ENCODE data around the gene ENTPD2.
A peak's percentile ranks its signal among the peaks of the same experiment; 100 is the strongest.
"Not testable (repeated sequence)": the region's sequence is repeated elsewhere in the genome, so short reads cannot be mapped to it uniquely, and the experiment has no call there.

Gene ENTPD2

DNA sequence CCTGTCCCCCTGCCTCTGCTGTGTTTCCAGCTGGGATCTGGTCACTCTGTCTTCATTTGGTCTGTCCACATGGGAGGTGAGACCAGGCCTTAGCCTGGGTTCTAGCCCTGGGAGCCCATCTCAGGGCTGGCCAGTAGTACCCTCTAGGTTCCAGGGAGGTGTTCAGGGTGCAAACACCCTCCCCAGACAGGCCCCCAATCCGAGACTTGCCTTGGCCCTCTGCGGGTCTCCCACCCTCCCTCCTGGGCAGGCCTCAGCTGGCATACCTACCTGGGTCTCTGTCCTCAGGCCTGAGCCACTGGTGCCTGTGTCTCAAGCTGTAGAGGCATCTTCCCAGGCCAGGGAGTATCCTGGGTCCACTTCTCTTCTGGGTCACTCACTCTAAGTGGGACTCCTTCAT, 17.4 kb upstream of the ENTPD2 start:
- Mint-ChIP-seq H3K4me3 (peak overlapping the region; percentile 78), H3K27me3 (no peaks in the 10 kb centered on the region), H3K4me1 (ENCODE audit: low read depth) (peaks cover 9% of the 10 kb centered on the region), H3K9me3 (ENCODE audit: low read depth) (no peaks in the 10 kb centered on the region), H3K36me3 (no peaks in the 10 kb centered on the region), H3K27ac (no peak overlapping the region)

DNA sequence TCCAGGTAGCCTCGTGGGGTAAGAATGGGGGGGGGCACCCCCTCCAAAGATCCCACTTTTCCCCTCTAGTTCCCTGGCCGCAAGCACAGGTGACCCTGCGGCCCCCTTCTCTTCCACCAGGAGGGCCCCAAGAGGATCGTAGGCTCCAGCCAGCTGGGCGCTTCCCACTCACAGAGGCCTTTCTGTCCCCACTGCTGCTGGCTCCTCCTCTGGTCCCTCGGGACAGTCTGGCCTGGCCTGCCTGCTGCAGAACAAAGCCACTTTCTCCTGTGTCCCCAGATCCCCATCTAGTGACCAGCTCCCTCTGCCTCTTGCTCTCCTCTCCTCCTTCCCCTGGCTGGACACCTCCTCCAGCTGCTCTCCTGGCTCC, 17.0 kb upstream of the ENTPD2 start:
- H3K27me3 Mint-ChIP-seq: no peaks in the 10 kb centered on the region

DNA sequence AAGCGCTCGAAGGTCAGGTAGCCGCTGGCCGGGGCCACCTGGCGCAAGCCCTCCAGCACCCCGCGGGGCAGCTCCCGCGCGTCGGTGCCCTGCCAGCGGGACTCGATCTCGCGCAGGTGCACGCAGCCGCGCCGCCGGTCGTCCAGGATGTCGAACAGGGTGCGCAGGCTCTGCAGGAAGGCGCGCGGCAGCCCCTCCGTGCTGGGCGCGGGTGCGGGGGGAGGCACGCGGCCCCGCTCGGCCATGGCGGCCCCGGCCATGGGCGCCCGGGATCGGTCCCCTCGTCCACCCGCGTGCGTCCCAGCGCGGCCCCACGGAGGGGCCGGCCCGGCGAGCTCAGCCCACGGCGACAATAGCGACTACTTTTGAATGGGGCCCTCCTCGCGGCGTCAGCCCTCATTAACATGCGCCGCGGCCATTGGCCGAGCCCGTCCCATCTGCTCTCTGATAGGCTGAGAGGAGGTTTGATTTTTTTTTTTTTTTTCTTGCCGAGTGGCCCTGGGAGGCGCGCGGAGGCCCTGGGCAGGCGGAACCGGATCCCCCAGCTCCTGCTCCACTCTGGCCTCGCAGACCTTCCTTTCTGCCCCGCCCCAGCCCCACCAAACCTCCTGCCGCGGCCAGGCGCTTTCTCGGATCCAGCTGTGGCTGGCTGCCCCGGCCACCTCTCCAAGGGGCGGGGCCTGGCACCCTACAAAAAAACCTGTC, 16.5 kb upstream of the ENTPD2 start, which contains the start of gene SAPCD2:
TSS of gene SAPCD2 (minus strand) at position 357 of the 705 bp plus-strand sequence. CDS start at position 260, 97 bp downstream.
- Mint-ChIP-seq H3K27me3 (no peaks in the 10 kb centered on the region), H3K27ac (no peak within 1 kb of the TSS), H3K9me3 (ENCODE audit: low read depth) (no peaks in the 10 kb centered on the region)

More for the DNA sequence above, 17.0 kb upstream of the ENTPD2 start:
- Mint-ChIP-seq H3K36me3 (no peaks in the 10 kb centered on the region), H3K27ac (no peak overlapping the region), H3K4me1 (ENCODE audit: low read depth) (peaks cover 9% of the 10 kb centered on the region), H3K4me3 (peak overlapping the region; percentile 78), H3K9me3 (ENCODE audit: low read depth) (no peaks in the 10 kb centered on the region)

DNA sequence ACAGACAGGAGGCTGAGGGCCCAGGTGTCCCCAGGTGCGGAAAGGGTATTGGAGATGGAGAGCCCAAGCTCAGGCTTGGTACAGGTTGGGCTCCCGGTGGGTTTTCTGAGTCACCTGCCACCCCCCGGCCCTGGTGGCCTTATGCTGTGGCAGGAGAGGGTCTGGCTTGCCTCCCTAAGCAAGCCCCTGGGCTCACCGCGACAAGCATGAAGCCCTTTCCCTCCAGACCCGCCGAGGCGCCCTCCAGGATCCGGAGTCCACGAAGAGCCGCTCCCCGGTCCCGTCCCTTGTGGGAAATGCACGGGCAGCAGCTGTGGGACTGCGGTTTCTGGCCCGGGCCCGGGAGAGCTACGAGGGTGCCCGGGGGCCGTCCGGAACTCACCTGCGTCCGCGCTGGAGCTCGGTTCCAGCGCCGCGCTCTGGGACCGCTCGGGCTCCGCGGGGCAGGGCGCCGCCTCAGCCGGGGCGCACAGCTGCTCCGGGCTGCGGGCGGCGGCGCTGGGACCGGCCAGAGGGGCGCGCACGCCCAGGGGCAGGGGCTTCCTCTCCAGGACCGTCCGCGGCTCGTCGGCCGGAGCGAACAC, 15.7 kb upstream of the ENTPD2 start:
- H3K27ac Mint-ChIP-seq: no peak overlapping the region
- H3K4me3 Mint-ChIP-seq: peak overlapping the region; percentile 38
- H3K4me1 Mint-ChIP-seq (ENCODE audit: low read depth): peaks cover 9% of the 10 kb centered on the region
- no peaks in the 10 kb centered on the region for H3K36me3 Mint-ChIP-seq
- H3K9me3 Mint-ChIP-seq (ENCODE audit: low read depth): no peaks in the 10 kb centered on the region
- no peaks in the 10 kb centered on the region for H3K27me3 Mint-ChIP-seq

More for the DNA sequence above, 16.5 kb upstream of the ENTPD2 start, which contains the start of gene SAPCD2:
- Mint-ChIP-seq H3K4me3 (peak within 1 kb of the TSS; percentile 78), H3K36me3 (no peaks in the 10 kb centered on the region), H3K4me1 (ENCODE audit: low read depth) (peaks cover 9% of the 10 kb centered on the region)

DNA sequence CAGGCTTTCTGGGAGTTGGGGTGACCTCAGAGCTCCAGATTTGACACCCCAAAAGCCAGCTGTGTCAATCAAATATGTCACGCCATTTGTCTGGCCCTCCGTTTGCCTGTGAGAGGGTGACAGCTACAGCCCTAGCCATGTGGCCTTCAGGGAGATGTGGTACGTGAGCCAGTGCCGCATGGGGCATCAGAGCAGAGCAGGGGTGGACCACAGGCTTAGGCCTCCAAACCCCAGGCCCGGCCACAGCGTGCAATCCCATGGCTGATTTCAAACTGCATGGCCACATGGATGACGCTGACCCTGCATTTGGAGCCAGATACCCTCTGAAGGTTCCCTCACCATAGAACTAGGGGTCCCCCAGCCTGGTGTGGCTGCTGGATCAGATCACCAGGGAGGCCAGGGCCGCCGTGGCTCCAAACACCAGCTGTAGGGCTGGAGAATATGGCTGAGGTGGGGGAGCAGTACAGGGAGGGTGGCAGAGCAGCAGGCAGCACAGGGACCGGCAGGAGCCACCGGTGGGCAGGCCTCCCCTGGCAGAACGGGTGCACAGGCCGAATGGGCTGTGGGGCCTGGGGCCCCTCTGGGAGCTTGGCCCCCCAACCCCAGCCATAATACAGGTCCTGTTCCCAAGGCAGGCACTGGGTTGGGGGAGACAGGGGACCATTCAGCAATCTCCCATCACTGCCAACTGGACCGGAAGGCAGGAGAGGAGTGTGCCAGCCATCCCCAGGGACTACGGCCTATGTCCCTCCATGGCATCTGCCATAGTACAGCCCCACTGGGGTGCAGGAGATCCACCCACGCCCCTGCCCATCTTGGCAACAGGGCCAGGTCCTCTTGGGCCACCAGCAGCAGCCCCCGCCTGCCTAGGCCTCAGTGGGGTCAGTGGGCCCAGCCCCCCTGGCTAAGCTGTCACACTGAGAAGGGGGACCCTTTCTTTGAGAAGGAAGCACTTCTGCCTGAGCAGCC, 15.0 kb upstream of the ENTPD2 start:
- no peaks in the 10 kb centered on the region for H3K36me3 Mint-ChIP-seq
- no peaks in the 10 kb centered on the region for H3K27me3 Mint-ChIP-seq
- peak overlapping the region; percentile 38 for H3K4me3 Mint-ChIP-seq
- peaks cover 9% of the 10 kb centered on the region for H3K4me1 Mint-ChIP-seq (ENCODE audit: low read depth)
- no peaks in the 10 kb centered on the region for H3K9me3 Mint-ChIP-seq (ENCODE audit: low read depth)
- no peak overlapping the region for H3K27ac Mint-ChIP-seq

DNA sequence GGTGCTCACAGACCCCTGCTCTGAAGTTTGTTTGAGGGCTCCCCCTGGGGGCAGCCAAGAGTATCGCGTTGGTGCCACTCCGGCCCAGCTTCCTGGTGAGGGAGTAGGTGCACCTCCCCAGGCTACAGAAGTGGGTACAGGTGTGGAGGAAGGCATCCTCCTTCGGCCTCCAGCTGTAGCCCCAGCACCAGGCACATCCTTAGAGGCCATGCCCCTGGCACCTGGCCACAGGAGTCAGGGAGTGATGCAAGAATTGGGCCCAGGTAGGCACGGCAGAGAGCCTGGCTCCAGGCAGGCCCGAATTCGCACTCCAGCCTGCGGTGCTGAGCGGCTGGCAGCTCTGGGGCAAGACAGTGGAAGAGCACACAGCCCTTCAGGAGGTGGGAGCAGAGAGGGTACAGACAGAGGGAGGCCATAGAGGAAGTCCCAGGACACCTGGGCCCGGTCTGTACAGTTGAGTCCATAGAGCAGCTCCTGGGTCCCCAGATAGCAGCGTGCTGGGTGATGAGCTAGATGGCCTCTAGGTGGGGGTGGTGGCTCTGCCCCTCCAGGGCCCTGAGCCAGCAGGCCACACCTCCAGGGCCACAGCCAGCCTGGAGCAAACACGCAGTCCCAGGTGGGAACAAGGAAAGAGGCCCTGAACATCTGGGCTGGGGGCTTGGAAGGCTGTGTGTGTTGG, 14.1 kb upstream of the ENTPD2 start:
- Mint-ChIP-seq H3K27me3 (no peaks in the 10 kb centered on the region), H3K36me3 (no peaks in the 10 kb centered on the region), H3K9me3 (ENCODE audit: low read depth) (no peaks in the 10 kb centered on the region), H3K4me1 (ENCODE audit: low read depth) (peaks cover 9% of the 10 kb centered on the region), H3K4me3 (peak overlapping the region; percentile 42), H3K27ac (no peak overlapping the region)

DNA sequence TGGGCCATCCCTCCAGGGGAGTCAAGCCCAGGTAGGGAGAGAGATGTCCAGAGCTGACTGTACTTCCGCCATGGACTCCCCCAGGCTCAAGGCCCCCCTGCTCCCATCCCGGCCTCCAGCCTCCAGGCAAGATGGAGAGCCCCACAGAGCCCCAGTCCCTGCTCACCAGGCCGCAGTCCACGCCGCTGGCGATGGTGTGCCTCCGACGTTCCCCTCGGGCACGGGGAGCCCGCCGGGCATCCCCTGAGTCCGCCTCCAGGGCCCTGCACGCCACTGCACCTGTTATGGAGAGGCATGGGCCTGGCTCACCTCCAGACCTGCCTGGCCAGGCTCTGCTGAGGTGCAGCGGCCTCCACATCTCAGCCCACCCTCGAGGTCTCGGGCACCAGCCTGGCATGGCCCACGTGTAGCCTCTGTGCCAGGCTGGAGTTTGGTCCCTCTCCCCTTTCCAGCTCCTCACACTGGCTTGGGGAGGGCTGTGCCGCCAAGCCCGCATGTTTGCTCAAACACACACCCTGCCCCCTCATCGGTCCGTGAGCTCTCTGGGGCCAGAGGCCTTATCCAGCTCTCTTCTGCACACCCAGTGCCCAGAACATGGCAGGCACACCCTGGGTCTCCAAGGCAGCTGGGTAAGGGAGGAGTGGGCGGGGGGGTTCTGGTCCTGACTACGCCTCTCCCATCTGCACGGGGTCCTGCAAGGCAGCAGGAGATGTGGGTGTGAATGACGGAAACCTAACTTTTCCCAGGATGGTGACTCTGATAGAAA, 12.4 kb upstream of the ENTPD2 start:
- H3K36me3 Mint-ChIP-seq: no peaks in the 10 kb centered on the region
- H3K9me3 Mint-ChIP-seq (ENCODE audit: low read depth): no peaks in the 10 kb centered on the region
- H3K4me1 Mint-ChIP-seq (ENCODE audit: low read depth): peaks cover 9% of the 10 kb centered on the region
- no peak overlapping the region for H3K4me3 Mint-ChIP-seq
- H3K27me3 Mint-ChIP-seq: no peaks in the 10 kb centered on the region
- no peak overlapping the region for H3K27ac Mint-ChIP-seq

DNA sequence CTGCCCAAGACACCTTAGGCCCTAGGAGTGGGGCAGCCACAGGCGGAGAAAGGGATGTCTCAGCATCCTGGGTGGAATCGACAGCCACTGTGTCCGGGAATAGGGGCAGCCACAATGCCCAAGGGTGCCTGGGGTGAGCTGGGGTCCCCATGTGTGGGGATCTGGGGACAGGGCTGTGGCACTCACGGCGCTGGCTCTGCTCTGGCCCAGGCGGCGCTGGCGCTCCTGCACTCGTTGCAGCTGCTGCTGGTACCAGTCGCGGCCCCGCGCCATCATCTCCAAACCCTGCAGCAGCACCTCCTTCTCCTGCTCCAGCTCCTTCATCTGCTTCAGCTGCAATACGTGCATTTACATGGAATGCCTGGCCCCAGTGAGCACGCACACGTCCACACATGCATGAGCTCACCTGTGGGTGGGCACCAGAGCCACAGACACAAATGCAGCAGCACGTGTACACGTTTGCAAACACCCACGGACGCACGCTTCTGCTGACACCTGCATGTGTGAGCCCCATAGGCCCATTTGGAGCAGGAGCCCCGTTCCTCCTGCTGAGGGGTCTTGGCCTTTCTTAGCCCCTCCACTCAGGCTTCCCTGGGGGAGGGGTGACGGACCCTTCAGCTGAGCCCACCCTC, 11.6 kb upstream of the ENTPD2 start:
- H3K9me3 Mint-ChIP-seq (ENCODE audit: low read depth): no peaks in the 10 kb centered on the region
- no peaks in the 10 kb centered on the region for H3K27me3 Mint-ChIP-seq
- H3K4me3 Mint-ChIP-seq: no peak overlapping the region
- H3K27ac Mint-ChIP-seq: no peak overlapping the region
- H3K36me3 Mint-ChIP-seq: no peaks in the 10 kb centered on the region
- peaks cover 4% of the 10 kb centered on the region for H3K4me1 Mint-ChIP-seq (ENCODE audit: low read depth)

DNA sequence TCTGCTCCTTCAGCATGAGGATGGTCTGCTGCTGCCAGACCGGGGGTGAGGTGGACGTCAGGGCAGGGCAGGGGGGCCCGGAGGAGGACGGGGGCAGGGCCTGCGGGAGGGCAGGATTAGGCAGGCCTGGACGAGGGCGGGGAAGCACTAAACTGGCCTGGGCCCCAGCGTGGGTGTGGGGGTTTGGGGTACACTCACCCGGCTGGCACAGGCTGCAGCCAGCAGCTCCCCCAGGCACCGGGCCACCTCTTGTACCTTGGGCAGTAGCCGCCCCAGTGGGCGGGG, 11.0 kb upstream of the ENTPD2 start:
- no peak overlapping the region for H3K4me3 Mint-ChIP-seq
- no peaks in the 10 kb centered on the region for H3K27me3 Mint-ChIP-seq
- H3K27ac Mint-ChIP-seq: no peak overlapping the region
- no peaks in the 10 kb centered on the region for H3K9me3 Mint-ChIP-seq (ENCODE audit: low read depth)
- H3K4me1 Mint-ChIP-seq (ENCODE audit: low read depth): peaks cover 4% of the 10 kb centered on the region
- H3K36me3 Mint-ChIP-seq: no peaks in the 10 kb centered on the region

DNA sequence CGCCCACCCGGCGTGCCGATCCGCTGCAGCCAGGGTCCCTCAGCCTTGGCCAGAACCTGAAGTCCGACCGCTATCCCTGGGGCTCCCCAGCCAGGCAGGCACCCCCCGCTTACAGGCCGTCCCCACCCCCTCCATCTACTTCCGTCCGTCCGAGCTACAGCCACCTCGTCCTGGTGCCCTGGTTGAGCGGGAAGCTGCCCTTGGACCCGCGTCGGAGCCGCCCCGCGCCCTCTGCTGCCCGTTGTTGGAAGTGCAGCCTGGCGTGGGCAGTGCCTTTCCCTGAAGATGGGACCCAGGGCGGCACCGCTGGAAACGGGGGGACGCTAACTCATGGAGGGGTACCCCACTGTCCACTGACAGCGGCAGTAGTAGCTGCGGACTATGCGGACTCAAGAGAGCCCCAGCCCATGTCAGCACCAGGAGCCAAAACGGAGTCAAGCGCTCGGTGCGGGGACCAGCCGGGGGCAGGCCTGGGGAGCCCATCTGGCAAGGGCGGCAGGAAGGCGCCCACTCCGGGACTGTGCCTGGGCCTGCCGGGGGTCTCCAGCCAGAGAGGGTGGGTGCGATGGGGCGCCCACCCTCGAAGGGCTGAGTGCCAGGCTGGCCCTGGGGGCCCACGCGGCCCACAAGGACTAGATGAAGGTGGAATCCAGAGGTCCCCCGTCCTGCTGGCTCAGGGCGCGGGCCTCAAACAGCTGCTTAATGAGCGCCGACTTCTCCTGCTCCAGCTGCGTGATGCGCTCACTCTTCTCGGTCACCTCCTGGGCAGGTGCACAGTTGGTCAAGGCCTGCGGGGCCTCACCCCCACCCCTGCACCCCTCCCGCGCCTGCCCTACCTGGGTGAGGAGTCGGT, 10.4 kb upstream of the ENTPD2 start:
- Mint-ChIP-seq H3K9me3 (ENCODE audit: low read depth) (no peaks in the 10 kb centered on the region), H3K4me1 (ENCODE audit: low read depth) (peaks cover 4% of the 10 kb centered on the region), H3K27ac (no peak overlapping the region), H3K4me3 (no peak overlapping the region), H3K36me3 (no peaks in the 10 kb centered on the region), H3K27me3 (no peaks in the 10 kb centered on the region)

DNA sequence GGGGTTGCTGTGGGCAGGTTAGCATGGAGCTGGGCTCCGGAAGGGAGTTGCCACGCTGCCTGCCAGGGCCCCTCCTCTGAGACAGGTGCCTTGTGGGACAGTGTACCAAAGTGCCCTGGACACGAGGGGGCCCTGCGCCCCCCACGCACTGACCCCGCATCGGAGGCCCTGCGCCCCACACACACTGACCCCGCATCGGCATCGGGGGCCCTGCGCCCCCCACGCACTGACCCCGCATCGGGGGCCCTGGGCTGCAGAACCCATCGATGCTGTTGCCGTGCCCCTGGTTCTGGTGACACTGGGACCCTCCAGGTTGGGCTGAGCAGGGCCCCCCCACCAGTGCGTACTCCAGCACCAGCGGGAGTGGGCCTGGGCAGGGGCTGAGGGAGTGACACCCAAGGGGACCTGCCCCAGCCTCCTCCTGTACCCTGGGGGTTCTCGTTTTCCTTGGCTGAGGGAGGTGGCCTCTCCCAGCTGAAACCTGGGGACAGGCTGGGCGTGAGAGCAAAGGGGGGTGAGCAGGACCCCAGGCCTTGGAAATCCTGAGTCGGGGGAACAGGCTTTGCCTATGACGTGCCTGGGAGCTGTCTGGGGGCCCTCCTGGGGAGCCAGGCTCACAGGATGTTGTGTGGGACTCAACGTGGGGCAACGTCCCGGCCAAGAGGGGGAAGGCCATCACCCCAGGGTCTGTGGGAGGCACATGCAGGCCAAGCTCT, 9.6 kb upstream of the ENTPD2 start:
- no peaks in the 10 kb centered on the region for H3K36me3 Mint-ChIP-seq
- H3K4me1 Mint-ChIP-seq (ENCODE audit: low read depth): peaks cover 4% of the 10 kb centered on the region
- H3K27ac Mint-ChIP-seq: no peak overlapping the region
- no peaks in the 10 kb centered on the region for H3K9me3 Mint-ChIP-seq (ENCODE audit: low read depth)
- H3K27me3 Mint-ChIP-seq: no peaks in the 10 kb centered on the region
- H3K4me3 Mint-ChIP-seq: no peak overlapping the region

DNA sequence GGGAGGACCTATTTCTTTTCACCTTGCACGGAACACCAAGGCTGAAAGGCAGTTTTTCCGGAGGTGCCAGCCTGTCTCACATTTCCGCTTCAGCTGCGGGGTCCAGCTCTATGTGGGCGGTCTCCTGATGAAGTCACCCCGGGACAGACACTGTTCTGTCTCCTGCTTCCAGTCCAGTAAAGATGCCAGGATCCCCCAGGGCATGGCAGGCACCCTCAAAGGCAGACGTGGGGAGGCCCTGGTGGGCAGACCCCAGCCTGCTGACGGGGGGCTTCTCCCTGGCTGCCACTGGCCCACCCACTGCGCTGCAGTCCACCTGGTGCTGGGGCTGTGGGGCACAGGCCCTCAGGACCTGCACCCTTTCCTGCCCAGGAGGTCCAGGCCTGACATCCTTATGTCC, 8.9 kb upstream of the ENTPD2 start:
- not testable (repeated sequence) for H3K9me3 Mint-ChIP-seq (ENCODE audit: low read depth); H3K36me3 Mint-ChIP-seq; H3K27ac Mint-ChIP-seq; H3K27me3 Mint-ChIP-seq; H3K4me3 Mint-ChIP-seq; H3K4me1 Mint-ChIP-seq (ENCODE audit: low read depth)

DNA sequence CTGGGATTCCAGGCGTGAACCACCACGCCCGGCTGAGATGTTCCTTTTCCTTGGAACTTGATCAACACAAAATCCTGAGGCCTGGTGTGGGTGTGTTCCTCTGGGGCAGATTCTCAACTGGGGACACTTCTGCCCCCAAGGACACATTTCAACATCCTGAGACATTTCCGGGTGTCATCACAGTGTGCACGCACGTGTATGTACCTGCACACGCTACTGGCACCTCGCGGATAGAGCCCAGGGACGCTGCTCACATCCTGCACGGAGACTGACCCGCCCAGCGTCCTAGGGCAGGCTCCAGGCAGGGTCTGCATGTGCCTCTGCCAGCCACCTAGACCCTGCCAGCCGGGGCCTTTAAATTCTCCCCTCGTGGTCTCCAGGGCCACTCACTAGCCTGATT, 8.5 kb upstream of the ENTPD2 start:
- Mint-ChIP-seq H3K36me3 (no peaks in the 10 kb centered on the region), H3K9me3 (ENCODE audit: low read depth) (no peaks in the 10 kb centered on the region), H3K27me3 (no peaks in the 10 kb centered on the region), H3K4me3 (no peak overlapping the region), H3K4me1 (ENCODE audit: low read depth) (no peaks in the 10 kb centered on the region), H3K27ac (no peak overlapping the region)
